IPS-NIHi7 (cell line): ENCODE results near the gene TCTN1.

Experiments
- DNase-seq: peaks from one replicate; pipeline ENCODE4 v3.0.0; 2012; ENCODE audit warnings: mixed read lengths; ENCODE audit errors: extremely low spot score

TCTN1 gene

DNA sequence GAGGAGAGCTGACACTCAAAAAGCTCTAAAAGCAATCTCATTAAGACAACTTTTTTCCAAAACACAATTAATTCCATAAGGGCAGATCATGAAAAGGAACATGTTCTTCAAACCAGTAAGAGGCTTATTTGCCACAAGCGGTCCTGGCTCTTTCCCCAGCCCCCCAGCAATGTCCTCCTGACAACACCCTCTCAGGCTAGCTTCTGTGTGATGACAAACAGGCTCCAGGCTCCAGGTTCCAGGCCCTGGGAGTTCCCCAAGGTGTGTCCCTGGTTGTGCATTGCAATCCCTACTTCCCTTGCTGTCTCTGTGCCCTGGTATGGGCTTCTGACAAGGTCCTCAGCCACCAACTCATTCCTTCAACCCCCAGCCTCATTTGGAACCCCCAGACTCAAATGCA lies 66.1 kb downstream of the TCTN1 start:
- DNase-seq = no peak

DNA sequence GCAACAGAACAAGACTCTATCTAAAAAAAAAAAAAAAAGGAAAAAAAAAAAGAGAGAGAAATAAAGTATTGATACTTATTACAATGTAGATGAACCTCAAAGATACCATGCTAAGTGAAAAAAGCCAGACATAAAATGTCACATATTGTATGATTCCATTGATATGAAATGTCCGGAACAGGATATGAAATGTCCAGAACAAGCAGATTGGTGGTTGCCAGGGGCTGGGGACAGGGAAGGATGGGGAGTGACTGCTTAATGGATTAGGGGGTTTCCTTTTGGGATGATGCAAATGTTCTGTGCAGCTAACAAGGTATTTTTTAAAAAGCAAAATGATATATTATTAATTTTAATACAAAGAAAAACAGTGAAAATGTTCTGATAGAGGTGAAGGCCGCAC lies 70.0 kb downstream of the TCTN1 start:
- DNase-seq = no peak

DNA sequence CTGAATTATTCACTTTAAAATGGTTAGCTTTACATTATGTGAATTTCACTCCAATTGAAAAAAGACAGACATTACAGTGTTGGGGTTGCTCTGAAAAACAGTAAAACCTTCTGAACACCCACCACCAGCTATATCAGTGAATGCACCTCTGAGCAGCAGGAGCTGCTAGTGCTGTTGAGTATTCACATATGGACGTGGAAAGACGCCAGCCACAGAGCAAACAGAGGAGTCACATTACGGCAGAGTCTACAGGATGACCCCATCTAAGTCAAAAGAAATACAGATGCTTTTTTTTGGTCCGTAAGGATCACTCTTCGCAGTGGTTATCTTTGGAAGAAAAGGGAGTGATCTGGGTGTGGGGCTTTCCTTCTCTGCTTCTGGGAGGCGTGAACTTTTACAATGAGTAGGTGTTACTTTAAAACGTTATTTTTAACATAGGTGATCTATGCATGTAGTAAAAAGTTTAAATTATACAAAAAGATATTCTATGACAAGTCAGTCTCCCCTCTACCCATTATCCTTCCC lies 70.4 kb downstream of the TCTN1 start:
- no peak for DNase-seq

DNA sequence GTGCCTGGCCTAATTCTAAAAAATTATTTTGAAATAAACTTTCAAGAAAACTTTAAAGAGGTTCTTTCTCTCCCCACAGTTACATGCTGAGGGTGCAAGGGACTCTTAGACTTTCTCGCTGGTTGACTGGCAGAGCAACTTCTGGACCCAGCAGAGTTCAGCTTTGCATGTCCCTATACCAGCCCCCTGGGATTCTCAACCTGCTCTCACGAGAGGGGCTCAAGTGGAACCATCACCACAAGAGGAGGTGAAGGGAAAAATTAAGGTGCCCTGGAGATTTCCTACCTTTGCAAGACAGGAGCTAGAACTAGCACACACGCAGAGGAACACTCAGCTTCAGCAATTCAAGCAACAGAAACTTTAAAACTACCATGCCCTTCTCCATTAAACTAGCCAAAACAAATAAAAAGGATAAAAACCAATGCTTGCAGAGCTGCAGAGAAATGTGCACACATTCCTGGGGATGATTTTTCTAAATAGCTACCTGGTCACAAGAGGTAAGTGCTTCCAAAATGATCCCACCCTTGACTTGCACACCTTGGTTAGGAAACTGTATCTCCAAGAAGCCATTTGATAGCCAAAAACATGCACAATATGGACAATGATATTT lies 72.5 kb downstream of the TCTN1 start:
- DNase-seq = no peak

DNA sequence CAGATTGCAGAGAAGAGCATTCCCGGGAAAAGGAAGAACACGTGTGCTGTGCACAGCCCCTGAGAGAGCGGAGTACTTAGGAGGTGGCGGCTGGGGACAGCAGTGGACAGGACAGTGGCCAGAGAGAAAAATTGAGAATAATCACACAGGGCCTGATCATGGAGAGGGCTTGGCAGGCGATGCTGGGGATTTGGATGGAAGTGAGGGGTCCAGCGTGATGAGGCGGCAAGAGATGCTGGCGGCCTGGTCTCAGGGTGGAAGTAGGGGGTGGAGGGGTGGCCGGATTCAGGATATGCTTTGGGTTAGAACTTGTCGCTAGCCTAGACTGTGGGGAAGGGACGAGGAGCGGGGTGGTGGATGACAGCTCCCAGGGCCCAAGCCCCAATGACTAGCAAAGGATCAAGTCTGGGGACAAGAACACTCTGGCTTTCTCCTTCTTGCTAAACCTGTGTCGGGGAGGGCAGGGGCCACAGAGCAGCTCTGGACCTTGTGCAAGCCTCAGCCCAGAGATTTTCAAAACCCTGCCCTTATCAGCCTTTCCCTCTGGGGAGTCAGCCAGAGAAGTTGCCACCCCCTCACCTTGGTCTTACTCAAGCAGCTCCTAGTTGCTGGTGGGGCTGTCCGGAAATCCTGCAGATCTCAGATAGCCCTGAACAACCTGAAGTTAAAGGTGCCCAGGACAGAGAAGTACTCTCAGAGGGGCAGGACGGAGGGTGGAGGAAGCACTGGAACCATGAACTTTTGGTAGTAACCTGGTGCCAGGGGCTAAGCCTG lies 73.7 kb downstream of the TCTN1 start:
- DNase-seq = no peak

DNA sequence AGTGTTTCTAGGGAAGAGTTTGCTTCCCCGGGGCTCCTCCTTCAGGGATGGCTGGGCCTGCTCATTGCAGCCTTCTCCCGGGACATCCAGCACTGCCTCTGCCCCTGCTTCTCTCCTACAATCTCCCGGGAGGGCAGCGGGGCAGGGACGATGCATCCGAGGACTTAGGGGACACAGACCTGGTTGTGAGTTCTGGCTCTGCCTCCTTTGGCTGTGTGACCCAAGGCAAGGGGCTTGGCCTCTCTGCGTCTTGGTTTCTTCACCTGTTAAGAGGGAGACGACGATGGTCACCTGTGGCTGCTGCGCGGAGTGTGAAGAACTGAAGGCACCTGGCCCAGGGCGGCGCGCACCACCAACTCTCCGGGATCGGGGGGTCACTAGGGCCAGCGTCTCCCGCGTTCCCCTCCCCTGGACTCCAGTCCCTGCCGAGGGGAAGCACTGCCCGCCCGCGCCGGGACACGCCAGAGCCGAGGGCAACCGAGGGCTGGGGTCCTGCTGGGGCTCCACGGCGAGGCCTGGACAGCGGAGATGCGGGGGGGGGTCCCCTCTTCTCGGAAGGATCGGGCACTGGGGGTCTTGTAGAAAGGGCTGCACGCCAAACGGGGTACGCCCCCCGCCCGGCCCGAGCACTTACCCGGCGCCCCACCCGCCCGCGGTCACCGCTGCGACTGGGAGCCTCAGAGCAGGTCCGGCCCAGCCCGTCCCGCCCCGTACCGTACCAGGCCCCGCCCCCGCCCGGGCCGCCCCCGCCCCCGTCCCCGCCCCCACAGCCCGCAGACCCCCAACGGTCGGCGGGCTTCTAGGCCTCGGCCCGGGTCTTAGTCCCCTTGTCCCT lies 74.7 kb downstream of the TCTN1 start, which contains the start of gene HVCN1:
TSS of gene HVCN1 (minus strand) at position 670 of the 835 bp plus-strand sequence. CDS start 5,870 bp downstream, outside the sequence.
- DNase-seq = peak; percentile 93

DNA sequence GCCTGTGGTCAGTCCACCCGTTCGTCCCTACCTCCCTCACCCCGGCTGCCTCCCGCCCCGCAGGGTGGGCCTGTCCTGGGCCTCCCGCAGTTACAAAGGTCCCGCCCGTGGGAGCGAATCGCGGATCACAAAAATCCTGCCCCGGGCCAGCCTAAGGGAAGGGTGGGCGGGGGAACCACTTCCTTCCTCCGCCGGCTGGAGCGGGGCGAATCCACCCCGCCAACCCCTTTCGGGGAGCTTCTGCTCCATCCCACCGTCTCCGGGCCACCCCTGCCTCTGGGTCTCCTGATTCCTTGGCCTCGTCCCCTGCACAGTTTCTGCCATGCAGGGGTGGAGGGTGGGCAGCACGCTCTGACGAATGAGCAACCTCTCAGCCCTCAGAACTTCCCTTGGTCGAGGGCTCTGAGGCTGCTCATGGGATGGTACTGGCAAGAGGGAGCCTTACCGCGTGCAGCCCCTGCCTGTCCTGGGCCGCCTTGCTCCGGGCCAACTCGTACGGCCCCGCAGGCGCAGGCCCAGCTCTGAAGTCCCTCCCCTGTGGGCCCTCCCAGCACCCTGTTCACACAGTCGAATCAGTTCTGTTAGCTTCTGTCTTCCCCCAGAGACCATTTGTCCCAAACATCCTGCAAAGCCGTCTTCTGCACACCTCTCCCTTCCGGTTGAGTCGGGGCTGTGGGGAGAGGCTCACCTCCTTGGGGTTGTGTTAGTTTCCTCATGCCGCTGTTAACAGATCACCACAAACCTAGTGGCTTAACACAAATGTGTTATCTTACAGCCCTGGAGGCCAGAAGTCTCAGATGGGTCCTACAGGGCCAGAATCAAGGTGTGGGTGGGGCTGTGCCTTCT lies 75.6 kb downstream of the TCTN1 start:
- DNase-seq = peak; percentile 77

DNA sequence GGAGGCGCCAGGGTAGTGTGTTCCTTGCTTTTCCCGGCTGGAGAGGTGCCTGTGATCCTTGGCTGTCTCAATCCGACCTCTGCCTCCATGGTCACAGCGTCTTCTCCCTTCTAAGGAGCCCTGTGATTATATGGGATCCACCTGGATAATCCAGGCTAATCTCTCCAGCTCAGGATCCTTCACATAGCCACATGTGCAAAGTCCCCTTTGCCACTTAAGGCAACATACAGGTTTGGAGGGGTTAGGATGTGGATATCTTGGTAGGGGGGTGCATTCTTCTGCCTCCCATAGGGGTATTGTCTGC lies 76.2 kb downstream of the TCTN1 start:
- DNase-seq = no peak

DNA sequence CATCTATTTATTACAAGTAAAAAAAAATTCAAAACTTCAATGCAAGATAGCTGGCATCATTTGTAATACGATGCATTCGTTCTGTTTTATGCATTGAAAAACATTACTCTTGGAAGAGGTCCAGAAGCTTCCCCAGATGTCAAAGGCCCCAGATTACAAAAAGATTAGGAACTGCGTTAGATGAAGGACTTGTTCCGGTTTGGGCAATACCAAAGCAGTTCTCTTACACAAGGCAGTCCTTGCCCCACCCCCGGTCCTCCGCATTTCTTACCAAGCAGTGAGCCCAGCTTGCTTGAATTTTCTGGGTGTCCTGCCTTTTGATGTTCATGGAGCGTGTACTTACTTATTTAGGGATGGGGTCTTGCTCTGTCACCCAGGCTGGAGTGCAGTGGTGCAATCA lies 79.8 kb downstream of the TCTN1 start:
- DNase-seq = no peak

DNA sequence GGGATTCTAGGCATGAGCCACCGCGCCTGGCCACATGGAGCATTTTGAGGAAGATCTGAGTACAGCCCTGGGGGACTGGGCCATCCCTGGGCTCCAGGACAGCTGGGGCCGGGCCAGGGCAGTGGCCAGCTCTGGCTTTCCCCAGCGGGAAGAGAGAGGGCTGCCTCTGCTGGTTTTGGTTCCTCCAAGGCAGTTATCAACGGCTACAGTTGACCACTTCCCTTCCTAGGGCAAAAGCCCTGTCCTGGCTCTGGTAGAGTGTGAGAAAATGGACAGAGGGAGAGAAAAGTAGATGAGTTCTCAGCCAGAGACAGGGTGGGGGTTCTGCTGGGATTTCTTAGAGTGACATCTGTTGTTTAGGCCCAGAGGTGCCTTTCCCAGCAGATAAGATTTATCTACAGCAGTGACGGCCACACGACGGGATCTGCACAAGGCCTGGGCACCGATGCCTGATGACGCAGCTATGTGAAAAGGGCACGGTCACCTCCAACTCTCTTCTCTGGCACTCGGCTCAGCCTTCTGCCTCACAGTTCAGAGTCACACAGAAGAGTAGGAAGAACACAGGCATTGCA lies 80.5 kb downstream of the TCTN1 start:
- DNase-seq = no peak

DNA sequence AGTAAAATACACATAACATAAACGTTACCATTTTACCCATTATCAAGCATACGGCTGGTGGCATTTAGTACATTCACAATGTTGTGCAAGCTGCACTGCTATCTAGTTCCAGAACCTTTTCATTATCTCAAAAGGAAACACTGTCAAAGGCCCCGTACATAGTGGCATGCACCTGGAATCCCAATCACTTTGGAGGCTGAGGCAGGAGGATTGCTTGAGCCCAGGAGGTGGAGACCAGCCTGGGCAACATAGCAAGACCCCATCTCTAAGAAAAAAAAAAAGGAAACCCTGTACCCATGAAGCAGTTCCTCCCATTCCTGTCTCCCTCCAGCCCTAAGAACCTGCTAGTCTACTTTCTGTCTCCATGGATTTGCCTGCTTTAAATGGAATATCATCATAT lies 82.4 kb downstream of the TCTN1 start:
- DNase-seq = no peak

DNA sequence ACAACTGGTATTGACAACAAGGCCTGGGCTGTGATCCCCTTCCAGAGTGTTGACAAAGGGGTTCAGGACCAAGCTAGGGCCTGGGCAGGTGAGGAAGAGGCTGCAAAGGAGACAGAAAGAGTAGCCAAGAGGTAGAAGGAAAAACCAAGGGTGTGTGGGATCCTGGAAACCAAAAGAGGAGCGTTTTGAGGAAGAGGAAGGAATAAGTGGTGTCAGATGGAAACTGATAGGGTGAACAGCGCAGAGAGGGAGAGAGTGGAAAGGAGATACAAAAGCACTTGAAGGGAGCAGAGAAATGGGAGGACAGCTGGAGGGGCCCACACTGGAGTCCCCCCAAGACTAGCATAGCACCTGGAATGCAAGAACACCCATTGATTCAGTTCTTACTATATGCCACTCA lies 83.3 kb downstream of the TCTN1 start:
- DNase-seq = no peak

DNA sequence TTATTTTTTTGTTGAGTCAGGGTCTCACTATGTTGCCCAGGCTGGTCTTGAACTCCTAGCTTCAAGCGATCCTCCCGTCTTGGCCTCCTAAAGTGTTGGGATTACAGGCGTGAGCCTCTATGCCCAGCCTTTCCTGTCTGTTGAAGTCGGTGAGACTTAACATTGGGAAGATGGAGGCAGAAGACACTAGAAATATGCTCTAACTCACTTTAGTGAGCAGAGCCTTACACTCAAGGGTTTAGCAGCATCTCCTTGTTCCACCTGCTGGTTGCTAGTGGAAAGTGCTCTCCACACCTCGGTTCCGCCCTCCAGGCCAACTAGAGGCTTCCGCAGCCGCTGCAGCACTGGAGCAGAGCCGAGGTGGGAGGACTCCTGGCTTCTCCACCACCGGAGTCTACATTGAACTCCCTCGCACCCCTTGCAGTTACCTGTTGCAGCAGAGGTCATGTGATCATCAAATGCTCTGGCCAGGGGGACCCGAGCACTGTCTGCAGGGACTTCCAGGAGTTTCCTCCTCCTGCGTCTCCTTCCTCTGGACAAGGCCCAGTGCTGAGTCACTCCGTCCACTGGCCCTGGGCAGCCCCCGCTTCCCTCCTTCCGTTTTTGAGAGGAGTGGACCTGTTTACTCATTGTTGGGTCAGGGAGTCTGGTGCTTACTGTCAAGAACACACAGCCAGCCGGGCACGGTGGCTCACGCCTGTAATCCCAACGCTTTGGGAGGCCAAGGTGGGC lies 84.4 kb downstream of the TCTN1 start:
- DNase-seq = peak; percentile 82
